Activated CD4-positive, CD25-positive, alpha-beta regulatory T cell (primary cell): ENCODE measurements around the gene SRXN1.
"Not testable (repeated sequence)": the region's sequence is repeated elsewhere in the genome, so short reads cannot be mapped to it uniquely, and the experiment has no call there.

Experiments used
- DNase-seq, 4 experiments: peaks; one replicate each; lab custom pipeline; 2025; lab: John Stamatoyannopoulos, UW

Gene SRXN1

DNA sequence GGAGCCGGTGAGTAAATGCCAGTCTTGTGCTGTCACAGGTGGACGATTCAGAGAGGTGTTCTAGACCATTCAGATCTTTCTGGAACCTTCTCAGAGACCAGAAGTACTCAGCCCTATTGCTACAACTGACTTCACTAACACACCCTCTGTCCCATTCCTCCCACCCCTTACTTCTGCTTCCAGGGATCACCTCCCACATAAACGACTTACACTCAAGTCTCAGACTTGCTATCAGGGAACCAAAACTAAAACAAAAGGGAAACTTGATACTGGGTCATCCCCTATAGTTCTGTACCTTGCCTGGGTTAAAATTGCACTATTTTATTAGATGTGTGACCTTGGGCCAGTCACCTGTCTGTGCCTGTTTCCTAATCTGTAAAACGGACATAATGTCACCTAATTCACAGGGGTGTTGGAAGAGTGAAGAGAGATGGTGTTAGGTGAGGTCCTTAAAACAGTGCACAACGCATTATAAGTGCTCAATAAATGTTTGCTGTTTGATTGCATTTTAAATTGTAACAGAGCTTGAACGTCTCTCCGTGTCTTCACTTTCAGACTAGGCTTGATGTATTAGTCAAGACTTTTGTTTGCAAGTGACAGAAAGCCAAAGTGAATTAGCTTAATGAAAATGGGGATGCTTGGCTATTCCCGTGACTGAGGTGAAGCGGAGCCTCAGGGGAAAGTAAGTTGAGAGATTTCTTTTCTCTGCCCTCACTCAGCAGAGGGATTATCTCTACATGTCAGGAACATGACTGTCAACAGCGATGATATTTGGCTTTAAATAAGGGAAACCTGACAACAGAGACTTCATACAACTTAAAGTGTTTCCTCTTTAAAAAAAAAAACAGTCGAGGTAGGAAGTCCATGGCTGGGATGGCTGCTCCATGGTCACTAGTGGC is 3.0 kb upstream of the SRXN1 start:
- DNase-seq: no peak

DNA sequence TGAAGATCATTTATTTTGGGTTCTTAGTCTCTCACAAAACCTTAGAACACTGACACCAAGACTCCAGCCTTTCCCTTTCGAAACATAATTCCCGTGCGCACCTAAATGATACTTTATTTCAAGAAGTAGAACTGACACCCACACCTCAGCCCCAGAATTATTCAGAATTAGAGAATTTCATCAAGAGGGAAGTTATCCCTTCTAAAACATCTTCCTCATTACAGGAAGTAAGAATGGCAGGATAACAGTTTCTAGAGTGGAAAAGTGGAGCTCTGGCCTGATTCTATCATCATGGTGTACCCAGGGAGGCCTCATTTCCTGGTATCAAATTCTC is 1.4 kb upstream of the SRXN1 start:
- DNase-seq: no peak

DNA sequence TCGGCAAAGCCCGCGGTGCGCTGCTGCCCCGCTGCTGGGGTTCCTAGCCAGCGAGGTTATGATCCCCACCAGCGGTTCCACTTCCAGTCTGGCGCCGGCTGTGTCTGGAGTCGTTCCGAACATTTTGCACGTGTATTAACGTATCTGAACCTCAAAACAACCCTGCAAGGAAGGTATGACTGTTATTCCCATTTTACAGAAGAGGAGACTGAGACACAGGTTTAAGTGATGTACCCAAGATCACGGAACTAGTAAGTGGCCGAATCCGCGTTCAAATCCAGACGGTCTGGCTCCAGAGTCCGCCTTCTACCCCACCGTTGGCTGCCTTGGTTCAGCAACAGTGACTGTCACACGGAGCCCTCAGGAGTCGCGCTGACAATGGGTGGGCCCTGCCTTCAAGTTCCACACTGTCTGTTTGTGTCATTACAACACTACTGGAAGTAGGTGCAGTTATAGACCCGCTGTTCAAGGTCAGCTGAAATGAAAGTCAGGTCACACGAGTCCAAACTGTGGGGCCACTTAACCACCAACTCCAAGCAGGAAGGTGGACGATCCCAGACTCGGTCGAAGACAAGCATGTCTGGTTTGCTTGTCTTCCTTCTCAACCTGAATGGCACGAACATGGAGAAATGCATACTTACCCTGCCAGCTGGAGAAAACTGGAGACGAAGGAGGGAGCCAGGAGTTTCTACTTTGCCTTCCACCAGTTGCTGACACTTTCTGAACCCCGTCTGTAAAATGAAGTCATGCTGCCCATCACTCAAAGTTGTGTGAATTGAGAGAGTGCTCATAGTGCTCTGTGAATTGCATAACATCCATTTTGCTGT is 803 bp upstream of the SRXN1 start:
- no peak for DNase-seq

DNA sequence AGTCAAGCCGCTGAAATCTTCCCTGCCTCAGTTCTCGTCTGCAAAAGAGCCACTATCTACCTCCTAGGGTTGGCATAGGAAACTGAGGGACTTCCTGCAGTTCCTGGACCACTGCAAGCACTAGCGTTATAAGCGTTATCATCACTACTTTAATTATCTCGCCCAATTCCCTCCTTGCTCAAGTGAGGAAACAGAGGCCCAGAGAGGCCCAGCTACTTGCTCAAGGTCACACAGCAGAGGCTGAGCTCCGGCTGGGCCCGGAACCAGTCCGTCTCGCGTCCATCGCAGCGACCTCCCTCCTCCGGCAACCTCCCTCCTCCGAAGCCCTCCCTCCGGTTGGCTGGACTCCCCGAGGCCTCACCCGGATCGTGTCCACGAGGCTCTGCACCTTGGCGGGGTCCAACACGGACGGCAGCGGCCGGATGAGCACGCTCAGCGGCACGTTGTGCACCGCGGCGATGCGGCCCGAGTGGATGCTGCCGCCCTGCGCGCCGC is 338 bp downstream of the SRXN1 start:
- no peak for DNase-seq

DNA sequence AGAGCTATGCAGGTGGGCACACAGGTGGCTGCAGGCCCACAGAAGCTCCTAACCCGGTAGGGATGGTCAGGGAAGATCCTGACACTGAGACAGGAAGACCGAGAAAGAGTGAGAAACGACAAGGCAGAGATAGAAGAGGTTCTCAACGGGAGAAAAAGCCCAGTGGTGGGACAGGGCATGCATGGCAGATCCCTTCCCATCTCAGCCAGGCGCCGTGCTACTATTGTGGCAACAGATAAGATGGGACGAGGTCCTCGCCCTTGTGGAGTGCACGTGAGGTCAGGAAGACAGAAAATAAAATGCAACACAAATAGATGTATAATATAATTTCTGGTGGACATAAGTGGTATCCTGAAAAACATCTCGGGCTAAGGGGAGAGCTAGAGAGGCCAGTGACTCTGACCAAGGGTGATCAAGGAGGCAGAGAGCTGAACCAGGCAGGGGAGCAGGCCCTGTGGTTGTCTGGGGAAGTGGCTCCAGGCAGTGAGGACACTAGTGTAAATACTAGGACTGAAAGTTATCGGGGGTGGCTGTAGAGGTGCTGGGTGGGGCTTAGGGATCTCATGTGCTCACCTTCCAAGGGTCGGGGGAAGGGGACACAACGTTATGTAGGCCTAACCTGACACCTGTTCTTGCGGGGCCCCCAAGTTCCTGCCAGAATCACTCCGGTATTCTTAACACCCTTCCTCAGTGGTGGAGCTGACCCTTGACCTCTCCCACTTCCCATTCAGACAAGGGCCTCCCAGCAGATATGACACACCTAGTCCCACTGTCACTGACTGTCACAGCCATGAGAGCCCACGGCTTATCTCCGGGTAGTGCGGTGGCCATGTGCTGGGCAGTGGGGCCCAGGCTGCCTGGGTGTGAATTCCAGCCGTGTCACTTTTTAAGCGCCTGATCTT is 1.0 kb downstream of the SRXN1 start:
- DNase-seq: no peak

DNA sequence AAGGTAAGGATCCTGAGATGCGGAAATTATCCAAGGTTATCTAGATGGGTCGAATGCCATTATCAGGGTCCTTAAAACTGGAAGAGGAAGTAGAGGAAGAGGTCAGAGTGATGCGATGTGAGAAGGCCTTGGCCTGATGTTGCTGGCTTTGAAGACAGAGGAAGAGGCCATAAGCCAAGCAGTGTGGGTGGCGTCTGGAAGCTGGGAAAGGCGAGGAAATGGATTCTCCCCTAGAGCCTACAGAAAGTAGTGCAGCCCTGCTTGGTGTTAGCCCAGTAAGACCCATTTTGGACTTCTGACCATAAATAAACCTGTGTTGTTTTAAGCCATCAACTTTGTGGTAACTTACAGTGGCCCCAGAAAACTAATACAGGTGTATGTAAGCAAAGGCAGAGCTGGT is 2.0 kb downstream of the SRXN1 start:
- no peak for DNase-seq

DNA sequence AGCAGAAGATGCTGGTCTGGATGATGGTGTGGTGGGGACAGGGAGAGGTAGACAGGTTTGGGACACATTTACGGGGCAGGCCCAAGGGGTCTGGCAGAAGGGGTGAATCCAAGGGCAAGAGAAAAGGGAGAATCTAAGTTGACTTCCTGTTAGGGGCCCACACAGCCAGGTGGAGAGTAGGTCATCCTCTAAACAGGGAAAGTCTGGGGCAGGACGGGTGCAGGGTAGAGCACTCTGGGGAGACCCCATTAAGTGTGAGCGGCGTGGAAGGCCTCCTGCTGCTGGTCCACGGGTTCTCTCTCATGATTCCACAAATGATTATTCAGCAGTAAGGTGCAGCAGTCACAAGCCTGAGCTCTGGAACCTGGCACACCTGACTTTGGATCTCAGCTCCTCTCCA is 2.7 kb downstream of the SRXN1 start:
- no peak for DNase-seq

DNA sequence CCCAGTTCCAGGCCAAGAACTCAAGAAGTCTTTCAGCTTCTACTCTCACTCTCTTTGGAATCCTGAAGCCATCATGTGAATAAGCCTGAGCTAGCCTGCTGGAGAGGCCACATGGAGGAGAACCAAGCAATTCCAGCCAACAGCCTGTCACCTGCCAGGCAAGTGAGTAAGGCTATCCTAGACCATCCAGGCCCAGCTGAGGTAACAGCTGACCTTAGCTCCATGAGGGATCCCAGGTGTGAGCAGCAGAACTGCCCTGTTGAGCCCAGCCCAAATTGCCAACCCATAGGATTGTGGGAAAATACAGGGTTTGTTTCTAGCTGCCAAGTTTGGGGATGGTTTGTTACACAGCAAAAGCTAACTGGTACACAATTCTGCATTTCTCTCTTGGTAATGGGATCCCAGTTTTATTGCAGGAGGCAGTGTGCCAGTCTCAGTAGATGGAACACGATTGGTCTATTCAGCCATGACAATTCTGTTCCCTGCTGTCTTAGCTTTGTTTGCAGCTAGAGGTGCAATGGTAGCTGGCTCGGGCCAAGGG is 5.5 kb downstream of the SRXN1 start:
- no peak for DNase-seq

DNA sequence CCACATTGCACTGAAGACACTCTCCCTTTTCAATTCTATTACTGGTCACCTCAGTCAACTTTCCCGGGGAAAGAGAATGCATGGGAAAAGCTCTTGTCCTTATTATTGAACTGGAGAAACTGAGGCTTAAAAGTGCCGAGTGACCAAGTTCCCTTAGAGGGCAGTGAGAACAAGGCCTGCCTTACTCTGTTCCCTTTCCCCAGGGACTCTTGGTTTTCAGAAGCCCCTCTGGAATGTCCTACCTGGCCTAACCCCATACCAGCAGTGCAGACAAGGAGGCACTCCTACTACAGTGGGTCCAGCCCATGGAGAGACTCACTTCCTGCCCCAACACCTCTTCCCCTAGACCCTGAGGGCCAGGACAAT is 6.1 kb downstream of the SRXN1 start:
- DNase-seq: no peak

DNA sequence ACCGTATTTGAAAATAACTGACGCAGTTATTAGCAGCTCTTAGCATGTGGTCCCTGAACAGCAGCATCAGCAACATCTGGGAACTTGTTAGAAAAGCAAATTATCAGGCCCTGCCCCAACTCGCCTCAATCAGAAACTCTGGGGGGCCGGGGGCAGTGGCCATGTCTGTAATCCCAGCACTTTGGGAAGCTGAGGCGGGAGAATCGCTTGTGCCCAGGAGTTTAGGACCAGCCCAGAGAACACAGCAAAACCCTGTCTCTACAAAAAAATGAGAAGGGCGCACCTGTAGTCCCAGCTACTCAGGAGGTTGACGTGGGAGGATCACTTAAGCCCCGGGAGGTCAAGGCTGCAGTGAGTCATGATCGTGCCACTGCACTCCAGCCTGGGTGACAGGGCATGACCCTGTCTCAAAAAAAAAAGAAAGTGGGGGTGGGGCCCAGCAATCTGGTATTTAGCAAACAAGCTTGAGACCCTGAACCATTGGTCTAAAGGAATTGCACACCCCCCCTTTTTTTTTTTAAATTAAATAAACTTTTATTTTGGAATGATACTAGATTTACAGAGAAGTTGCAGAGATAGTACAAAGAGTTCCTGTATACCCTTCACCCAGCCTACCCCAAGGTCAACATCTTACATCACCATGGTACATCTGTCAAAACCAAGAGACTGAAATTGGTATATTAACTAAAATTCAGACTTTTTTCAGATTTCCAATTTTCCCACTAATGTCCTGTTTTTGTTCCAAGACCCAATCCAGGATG is 6.7 kb downstream of the SRXN1 start:
- DNase-seq: no peak

DNA sequence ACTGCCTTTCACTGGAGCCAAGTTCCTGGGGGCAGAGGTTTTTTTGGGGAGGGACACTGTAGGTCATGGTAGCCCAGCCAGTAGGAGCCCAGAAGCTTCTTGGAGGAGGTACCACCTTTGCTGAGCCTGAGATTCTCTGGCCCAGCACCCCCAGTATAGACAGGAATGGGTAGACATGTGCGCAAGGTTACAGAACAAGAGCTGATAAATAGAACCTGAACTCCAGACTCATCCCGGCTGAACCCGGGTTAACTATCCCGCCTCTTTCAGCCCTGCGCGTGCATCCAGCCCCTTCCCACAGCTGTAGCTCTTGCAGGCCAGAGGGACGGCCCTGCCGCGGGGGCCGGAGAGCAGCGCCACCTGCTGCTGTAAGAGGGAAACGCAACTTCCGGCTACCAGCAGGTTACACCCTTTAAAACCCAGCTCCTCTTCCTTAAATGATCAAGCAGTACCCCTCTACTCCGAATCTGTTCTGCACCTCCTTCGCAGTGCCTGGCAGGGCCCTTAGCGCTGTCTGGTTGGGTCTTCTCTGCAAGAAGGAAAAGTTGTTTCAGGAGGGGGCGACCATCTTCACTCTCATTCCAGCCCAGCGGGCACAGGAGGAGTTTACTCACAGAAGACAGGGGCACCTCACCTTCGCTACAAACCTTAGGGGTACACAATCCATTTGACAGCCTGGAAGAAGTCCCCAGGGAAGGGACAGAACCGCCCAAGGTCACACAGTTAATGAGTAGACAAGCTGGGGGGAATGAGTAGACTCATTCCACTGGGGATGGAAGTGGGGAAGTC is 7.5 kb downstream of the SRXN1 start:
- DNase-seq: peak in 3 of 4 experiments; percentile 30 to 45 (median 32)

DNA sequence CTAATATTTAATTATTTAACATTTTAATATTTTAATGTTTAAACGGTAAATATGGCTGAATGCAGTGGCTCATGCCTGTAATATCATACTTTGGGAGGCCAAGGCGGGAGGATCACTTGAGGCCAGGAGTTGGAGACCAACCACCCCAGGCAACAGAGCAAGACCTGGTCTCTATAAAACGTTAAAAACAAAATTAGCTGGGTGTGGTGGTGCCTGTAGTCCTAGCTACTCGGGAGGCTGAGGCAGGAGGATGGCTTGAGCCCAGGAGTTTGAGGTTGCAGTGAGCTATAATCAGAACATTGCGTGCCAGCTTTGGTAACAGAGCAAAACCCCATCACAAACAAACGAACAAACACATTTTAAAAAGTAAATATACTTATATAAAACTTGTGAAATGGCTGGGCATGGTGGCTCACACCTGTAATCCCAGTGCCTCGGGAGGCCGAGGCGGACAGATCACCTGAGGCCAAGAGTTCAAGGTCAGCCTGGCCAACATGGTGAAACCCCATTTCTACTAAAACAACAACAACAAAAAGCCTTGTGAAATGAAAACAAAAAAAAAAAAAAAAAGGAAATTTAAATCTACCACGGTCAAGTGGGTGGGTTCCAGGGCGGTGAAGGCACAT is 8.2 kb downstream of the SRXN1 start:
- DNase-seq: no peak

DNA sequence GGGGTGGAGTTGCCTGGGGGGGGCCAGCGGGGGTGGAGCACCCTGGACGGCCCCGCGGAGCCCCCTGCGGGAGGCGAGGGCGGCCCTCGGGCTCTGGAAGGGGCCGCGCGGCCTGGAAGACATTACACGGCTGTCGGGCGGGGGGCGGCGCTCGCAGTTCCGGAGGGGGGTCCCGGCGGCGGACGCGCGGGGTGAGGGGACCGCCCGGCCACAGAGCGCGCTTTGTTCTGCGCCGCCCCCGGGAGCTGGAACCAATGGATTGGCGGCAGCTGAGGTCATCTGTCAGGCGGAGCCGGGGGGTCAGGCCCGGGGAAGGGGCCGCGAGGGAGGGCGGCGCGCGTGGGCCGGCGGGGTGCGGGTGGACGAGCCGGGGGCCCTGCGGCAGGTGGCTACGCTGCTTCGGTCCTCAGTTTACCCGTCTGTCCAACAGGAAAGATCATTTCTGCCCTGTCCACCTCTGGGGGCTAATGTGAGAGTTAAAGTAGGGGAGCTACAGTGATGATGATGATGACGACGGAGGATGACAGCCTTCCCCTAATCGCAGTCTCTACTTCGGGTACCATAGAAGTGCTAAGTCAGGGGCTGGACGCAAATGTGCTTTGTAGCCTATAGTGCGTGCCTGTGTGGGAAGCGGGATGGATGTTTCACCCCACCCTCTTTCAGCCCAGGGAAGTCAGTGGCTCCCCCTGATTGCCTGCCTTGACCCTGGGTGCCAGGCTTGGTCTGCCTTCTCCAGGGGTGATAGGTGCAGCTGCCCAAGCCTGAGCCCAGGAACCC is 10.4 kb downstream of the SRXN1 start:
- no peak for DNase-seq

DNA sequence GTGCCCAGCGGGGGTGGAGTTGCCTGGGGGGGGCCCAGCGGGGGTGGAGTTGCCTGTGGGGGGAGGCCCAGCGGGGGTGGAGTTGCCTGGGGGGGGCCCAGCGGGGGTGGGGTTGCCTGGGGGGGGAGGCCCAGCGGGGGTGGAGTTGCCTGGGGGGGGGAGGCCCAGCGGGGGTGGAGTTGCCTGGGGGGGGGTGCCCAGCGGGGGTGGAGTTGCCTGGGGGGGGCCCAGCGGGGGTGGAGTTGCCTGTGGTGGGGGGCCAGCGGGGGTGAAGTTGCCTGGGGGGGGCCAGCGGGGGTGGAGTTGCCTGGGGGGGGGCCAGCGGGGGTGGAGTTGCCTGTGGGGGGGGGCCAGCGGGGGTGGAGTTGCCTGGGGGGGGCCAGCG is 11.0 kb downstream of the SRXN1 start:
- not testable (repeated sequence) for DNase-seq

DNA sequence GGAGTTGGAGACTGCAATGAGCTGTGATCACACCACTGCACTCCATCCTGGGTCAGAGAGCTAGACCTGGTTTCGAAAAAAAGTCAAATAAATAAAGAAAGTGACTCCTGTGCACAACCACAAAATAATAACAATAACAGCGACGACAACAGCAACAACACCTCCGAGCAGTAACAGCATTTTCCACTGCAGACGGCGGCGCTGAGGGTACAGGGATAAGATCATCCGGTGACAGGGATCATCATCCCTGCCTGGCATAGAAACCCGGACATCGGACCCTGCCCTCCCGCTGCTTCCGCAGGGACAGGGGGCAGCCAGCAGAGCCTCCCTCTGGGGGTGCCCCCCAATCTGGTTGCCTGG is 11.5 kb downstream of the SRXN1 start:
- no peak for DNase-seq

DNA sequence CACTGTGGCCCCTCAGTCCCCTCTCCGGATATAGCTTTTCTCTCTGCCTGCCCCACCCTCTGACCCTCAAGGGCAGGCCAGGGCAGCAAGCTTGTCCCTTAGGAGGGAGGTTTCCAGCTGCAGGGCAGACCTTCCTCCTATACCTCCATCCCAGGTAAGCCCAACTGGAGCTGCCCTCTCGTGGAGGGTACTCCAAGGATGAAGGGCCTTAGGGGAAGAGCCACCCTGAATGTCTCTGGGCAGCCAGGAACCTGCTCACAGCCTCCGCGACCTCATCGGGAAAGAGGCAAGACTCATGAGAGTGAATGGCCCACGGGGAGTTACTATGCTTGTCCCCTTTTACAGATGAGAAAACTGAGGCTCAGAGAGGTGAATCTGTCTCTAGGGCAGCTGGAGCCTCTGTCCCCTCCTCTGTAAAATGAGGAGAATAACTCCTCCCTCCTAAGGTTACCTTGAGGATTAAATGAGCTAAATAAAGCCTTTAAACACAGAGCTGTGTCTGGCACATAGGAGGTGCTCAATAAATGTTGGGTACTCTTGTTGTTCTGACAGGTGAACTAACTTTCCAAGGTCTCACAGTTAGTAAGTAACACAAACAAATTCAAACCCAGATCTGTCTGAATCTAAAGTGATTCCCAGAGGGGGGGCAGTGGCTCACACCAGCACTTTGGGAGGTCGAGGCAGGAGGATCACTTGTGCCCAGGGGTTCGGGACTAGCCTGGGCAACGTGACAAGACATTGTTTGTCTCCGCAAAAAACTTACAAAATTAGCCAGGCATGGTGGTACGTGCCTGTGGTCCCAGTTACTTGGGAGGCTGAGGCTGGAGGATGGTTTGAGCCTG is 12.1 kb downstream of the SRXN1 start:
- no peak for DNase-seq

DNA sequence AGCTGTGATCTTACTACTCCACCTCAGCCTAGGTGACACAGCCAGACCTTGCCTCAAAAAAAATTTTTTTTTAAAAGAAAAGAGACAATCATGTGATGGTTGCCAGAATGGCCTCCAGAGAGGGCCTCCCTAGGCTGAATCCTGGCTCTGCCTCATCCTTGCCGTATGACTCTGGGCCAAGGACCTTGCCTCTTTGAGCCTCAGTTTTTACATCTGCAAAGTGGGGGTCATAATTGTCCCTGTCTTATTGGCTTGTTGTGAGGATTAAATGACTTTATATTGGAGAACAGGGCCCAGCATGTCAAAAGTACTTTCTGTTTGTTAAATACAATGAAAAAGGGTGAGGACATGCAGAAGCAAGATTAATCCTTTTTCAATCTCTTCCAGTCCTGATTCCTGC is 14.4 kb downstream of the SRXN1 start:
- no peak for DNase-seq

DNA sequence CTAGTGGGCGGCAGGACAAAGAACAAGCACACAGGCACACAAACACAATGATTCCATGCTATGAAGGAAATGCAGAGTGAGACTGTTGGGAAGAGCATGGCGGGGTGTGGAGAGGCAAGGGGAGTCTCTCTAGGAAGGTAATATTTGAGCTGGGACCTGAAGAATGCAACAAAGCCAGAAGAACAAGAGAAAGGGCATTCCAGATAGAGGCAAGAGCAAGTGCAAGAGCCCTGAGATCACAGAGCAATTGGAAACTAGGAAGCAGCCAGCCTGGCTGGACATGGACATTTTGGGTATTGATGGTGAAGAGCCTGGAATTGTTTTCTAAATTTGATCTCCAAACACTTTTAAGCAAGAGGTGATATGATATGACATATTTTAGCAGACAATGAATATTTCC is 15.4 kb downstream of the SRXN1 start:
- no peak for DNase-seq
